Measurements from ENCODE around the gene USP2. TPM values are rescaled to one million over a fixed set of nuclear protein-coding genes. Genes with fewer than 3 reads are reported as not detected.

The USP2 gene
- total and polyA plus RNA-seq, 4 donors, result 1.7 to 6.5 (median 3.5) TPM

DNA sequence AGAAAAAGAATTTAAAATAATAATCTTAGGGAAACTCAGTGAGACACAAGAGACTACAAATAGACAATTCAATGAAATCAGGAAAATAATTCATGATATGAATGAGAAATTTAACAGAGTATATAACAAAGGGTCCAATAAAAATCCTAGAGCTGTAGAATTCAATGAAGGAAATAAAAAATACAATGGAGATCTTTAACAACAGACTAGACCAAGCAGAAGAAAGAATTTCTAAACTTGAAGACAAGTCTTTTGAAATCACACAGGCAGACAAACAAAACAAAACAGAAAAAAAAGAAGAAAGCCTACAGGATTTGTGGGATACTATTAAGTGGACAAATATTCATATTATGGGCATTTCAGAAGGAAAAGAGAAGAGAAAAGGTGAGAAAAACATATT is 16.2 kb upstream of the USP2 start:
- H3K4me3 ChIP-seq, result no peak overlapping the region
- TF ChIP-seq, protein P1, sequence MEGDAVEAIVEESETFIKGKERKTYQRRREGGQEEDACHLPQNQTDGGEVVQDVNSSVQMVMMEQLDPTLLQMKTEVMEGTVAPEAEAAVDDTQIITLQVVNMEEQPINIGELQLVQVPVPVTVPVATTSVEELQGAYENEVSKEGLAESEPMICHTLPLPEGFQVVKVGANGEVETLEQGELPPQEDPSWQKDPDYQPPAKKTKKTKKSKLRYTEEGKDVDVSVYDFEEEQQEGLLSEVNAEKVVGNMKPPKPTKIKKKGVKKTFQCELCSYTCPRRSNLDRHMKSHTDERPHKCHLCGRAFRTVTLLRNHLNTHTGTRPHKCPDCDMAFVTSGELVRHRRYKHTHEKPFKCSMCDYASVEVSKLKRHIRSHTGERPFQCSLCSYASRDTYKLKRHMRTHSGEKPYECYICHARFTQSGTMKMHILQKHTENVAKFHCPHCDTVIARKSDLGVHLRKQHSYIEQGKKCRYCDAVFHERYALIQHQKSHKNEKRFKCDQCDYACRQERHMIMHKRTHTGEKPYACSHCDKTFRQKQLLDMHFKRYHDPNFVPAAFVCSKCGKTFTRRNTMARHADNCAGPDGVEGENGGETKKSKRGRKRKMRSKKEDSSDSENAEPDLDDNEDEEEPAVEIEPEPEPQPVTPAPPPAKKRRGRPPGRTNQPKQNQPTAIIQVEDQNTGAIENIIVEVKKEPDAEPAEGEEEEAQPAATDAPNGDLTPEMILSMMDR (IDR thresholded peaks at IDR 0.05; ENCODE audit: control extremely low read depth, extremely low read depth), result no peak
- H3K9ac ChIP-seq (ENCODE audit: insufficient read depth in 1 of 2, low read length in 2 of 2), result no peak overlapping the region
- H3K4me1 ChIP-seq (ENCODE audit: control insufficient read depth in 5 of 5, insufficient read depth in 5 of 5, low read length in 5 of 5), result no peaks in the 10 kb centered on the region
- H3K27ac ChIP-seq (ENCODE audit: low read depth in 1 of 2, low read length in 1 of 2), result no peak overlapping the region
- ATAC-seq (ENCODE audit: insufficient read depth, low FRiP score), result no peak
- H3K27me3 ChIP-seq (ENCODE audit: control insufficient read depth in 3 of 3, insufficient read depth in 3 of 3, low read length in 2 of 3), result peaks cover 0 to 2% (median 2%) of the 10 kb centered on the region in 3 donors
- H3K9me3 ChIP-seq (ENCODE audit: control insufficient read depth in 4 of 4, insufficient read depth in 3 of 4, low read length in 3 of 4), result peaks cover 0 to 16% (median 6%) of the 10 kb centered on the region in 4 donors
- DNase-seq, result no peak
- H3K36me3 ChIP-seq (ENCODE audit: control insufficient read depth in 4 of 4, insufficient read depth in 4 of 4, low read length in 4 of 4), result no peaks in the 10 kb centered on the region

DNA sequence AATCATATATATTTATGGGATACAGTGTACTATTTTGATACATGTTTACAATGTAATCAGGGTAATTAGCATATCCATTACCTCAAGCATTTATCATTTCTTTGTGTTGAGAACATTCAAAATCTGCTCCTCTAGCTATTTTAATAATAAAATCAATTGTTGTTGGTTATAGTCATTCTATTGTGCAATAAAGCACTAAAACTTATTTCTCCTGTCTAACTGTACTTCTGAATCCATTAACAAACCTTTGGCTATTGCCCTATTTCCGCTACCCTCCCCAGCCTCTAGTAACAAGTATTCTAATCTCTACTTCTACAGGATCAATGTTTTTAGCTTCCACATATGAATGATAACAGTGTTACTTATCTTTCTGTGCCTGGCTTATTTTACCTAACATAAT is 15.3 kb upstream of the USP2 start:
- ATAC-seq (ENCODE audit: insufficient read depth, low FRiP score), result no peak
- Histone ChIP-seq H3K27me3 (ENCODE audit: control insufficient read depth in 3 of 3, insufficient read depth in 3 of 3, low read length in 2 of 3) (peaks cover 0 to 2% (median 2%) of the 10 kb centered on the region in 3 donors), H3K27ac (ENCODE audit: low read depth in 1 of 2, low read length in 1 of 2) (no peak overlapping the region), H3K9me3 (ENCODE audit: control insufficient read depth in 4 of 4, insufficient read depth in 3 of 4, low read length in 3 of 4) (peaks cover 0 to 16% (median 5%) of the 10 kb centered on the region in 4 donors), H3K4me1 (ENCODE audit: control insufficient read depth in 5 of 5, insufficient read depth in 5 of 5, low read length in 5 of 5) (no peaks in the 10 kb centered on the region), H3K4me3 (no peak overlapping the region), H3K9ac (ENCODE audit: insufficient read depth in 1 of 2, low read length in 2 of 2) (no peak overlapping the region), H3K36me3 (ENCODE audit: control insufficient read depth in 4 of 4, insufficient read depth in 4 of 4, low read length in 4 of 4) (no peaks in the 10 kb centered on the region)
- TF ChIP-seq, protein P1 (IDR thresholded peaks at IDR 0.05; ENCODE audit: control extremely low read depth, extremely low read depth), result no peak
- 93 to 97% methylated on average over 1 of the region's 1 CpG for WGBS, 2 donors
- DNase-seq, result no peak

DNA sequence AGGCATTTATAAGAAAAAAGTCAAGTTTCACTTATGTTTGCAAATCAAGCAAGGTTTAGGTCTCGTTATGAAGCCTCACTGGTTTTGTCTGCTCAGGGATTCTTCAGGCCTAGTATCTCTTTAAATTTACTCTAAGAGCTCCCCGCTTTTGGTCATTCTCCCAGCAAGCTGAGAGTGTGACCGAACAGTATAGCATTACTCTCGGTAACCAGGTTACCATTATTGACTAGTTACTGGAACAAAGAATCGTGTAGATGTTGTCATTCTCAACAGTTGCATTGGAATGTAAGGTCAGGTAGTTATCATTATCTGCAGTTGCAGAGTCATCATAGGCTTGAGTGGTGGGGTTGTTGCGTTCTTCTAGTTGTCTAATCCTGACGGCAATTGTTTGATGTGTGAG is 9.8 kb upstream of the USP2 start:
- no peak overlapping the region for H3K4me3 ChIP-seq
- H3K9ac ChIP-seq (ENCODE audit: insufficient read depth in 1 of 2, low read length in 2 of 2), result no peak overlapping the region
- no peak for ATAC-seq (ENCODE audit: insufficient read depth, low FRiP score)
- H3K27me3 ChIP-seq (ENCODE audit: control insufficient read depth in 3 of 3, insufficient read depth in 3 of 3, low read length in 2 of 3), result peaks cover 0 to 2% (median 2%) of the 10 kb centered on the region in 3 donors
- H3K4me1 ChIP-seq (ENCODE audit: control insufficient read depth in 5 of 5, insufficient read depth in 5 of 5, low read length in 5 of 5), result no peaks in the 10 kb centered on the region
- DNase-seq, result no peak
- no peaks in the 10 kb centered on the region for H3K9me3 ChIP-seq (ENCODE audit: control insufficient read depth in 4 of 4, insufficient read depth in 3 of 4, low read length in 3 of 4)
- 91 to 93% methylated on average over 7 of the region's 7 CpGs for WGBS, 2 donors
- no peak overlapping the region for H3K27ac ChIP-seq (ENCODE audit: low read depth in 1 of 2, low read length in 1 of 2)
- TF ChIP-seq, protein P1 (IDR thresholded peaks at IDR 0.05; ENCODE audit: control extremely low read depth, extremely low read depth), result no peak
- H3K36me3 ChIP-seq (ENCODE audit: control insufficient read depth in 4 of 4, insufficient read depth in 4 of 4, low read length in 4 of 4), result no peaks in the 10 kb centered on the region

DNA sequence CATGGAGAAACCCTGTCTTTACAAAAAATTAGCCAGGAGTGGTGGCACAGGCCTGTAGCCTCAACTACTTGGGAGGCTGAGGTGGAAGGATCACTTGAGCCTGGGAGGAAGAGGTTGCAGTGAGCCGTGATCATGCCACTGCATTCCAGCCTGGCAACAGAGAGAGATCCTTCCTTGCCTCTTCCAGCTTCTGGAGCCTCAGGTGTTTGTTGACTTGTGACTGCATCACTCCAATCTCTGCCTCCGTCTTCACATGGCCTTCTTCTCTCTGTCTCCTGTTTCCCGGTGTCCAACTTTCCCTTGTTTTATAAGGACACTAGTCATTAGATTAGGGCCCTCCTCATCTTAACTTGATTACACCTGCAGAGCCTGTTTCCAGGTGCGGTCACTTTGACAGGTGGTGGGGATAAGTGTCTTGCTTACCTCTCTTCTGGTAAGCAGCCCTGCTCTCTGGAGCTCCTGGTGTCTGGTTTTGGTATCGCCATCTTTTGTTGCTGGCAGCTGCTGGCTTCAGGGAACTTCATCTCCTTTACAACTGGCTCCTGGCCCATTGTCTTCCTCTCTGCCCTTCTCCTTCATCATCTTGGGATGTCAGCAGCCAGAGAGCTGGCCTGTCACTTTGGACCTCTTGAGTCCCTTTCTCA is 8.2 kb upstream of the USP2 start:
- DNase-seq (no peak), ATAC-seq (ENCODE audit: insufficient read depth, low FRiP score) (no peak)
- TF ChIP-seq, protein P1 (IDR thresholded peaks at IDR 0.05; ENCODE audit: control extremely low read depth, extremely low read depth), result no peak
- Histone ChIP-seq H3K27me3 (ENCODE audit: control insufficient read depth in 3 of 3, insufficient read depth in 3 of 3, low read length in 2 of 3) (peaks cover 0 to 2% (median 0%) of the 10 kb centered on the region in 3 donors), H3K36me3 (ENCODE audit: control insufficient read depth in 4 of 4, insufficient read depth in 4 of 4, low read length in 4 of 4) (no peaks in the 10 kb centered on the region), H3K9me3 (ENCODE audit: control insufficient read depth in 4 of 4, insufficient read depth in 3 of 4, low read length in 3 of 4) (no peaks in the 10 kb centered on the region), H3K9ac (ENCODE audit: insufficient read depth in 1 of 2, low read length in 2 of 2) (no peak overlapping the region), H3K4me3 (no peak overlapping the region), H3K4me1 (ENCODE audit: control insufficient read depth in 5 of 5, insufficient read depth in 5 of 5, low read length in 5 of 5) (no peaks in the 10 kb centered on the region), H3K27ac (ENCODE audit: low read depth in 1 of 2, low read length in 1 of 2) (no peak overlapping the region)
- WGBS, 2 donors, result 77 to 80% methylated on average over 5 of the region's 5 CpGs

Measured in lung (tissue), 12 donors.